KMS-11 (cell line): ENCODE data around the gene NEU1.
"Not testable (repeated sequence)": the region's sequence is repeated elsewhere in the genome, so short reads cannot be mapped to it uniquely, and the experiment has no call there.

Source experiments
- H2AFZ ChIP-seq: fragments of 200-600 bp; sonication (generic); 2 replicates; pipeline ENCODE4 v1.6.1; 2016; ENCODE audit warnings: antibody characterized with exemption, mixed run types, low read depth
- H3K27ac ChIP-seq: fragments of 200-600 bp; sonication (generic); 2 replicates; pipeline ENCODE4 v1.6.1; 2016; ENCODE audit warnings: mild to moderate bottlenecking, mixed run types
- H3K27me3 ChIP-seq: fragments of 200-600 bp; sonication (generic); 2 replicates; pipeline ENCODE4 v1.6.1; 2017; ENCODE audit warnings: mild to moderate bottlenecking, low read depth, mixed run types, moderate library complexity; ENCODE audit not compliant: insufficient read depth
- H3K36me3 ChIP-seq: fragments of 200-600 bp; sonication (generic); 2 replicates; pipeline ENCODE4 v1.6.1; 2017; ENCODE audit warnings: mild to moderate bottlenecking, mixed run types; ENCODE audit not compliant: insufficient read depth
- H3K4me1 ChIP-seq: fragments of 200-600 bp; sonication (generic); 2 replicates; pipeline ENCODE4 v1.6.1; 2016; ENCODE audit warnings: mild to moderate bottlenecking, low read depth, mixed run types; ENCODE audit not compliant: poor library complexity, severe bottlenecking
- H3K4me2 ChIP-seq: fragments of 200-600 bp; sonication (generic); 2 replicates; pipeline ENCODE4 v1.7.0; 2016; ENCODE audit warnings: mild to moderate bottlenecking, mixed run types
- H3K4me3 ChIP-seq: fragments of 200-600 bp; sonication (generic); IDR thresholded peaks from 2 replicates; pipeline ENCODE4 v1.6.1; 2017; ENCODE audit warnings: low read depth, low read length, mixed read lengths; ENCODE audit not compliant: insufficient read depth
- H3K79me2 ChIP-seq: fragments of 200-600 bp; sonication (generic); 2 replicates; pipeline ENCODE4 v1.6.1; 2016; ENCODE audit warnings: low read depth, mixed run types; ENCODE audit not compliant: insufficient read depth
- H3K9ac ChIP-seq: fragments of 200-600 bp; sonication (generic); 2 replicates; pipeline ENCODE4 v1.6.1; 2016; ENCODE audit warnings: mild to moderate bottlenecking, mixed run types
- H4K20me1 ChIP-seq: fragments of 200-600 bp; sonication (generic); 2 replicates; pipeline ENCODE4 v1.6.1; 2016; ENCODE audit warnings: mild to moderate bottlenecking, mixed run types; ENCODE audit not compliant: insufficient read depth
- TF ChIP-seq, protein P1 (sequence below): fragments of 200-600 bp; sonication (generic); conservative IDR thresholded peaks from 2 replicates; pipeline ENCODE4 v1.6.1; 2017; ENCODE audit warnings: low read depth, mild to moderate bottlenecking, antibody characterized with exemption, low read length, moderate library complexity, mixed read lengths

The NEU1 gene

DNA sequence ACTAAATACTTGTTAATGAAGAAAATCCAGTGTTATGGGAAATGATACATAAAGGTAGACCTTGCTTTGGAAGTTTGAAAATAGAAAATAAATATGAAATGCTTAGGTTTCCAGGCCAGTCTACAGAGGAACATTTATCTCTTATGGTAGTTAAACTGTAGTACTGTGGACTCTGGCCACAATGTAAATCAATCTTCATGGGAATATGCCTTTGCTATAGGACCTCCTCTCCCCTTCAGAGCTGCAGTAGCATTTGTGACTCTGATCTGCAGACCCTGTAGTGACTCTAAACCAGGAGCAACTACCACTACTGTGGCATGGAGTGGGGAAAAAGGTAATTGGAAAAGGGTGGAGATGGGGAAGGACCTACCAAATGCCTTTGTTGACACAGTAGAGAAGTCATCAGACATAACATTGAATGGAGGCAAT is 42.7 kb downstream of the NEU1 start:
- Histone ChIP-seq H3K27me3 (no peaks in the 10 kb centered on the region), H3K36me3 (no peaks in the 10 kb centered on the region), H3K4me2 (no peak overlapping the region), H3K9ac (no peak overlapping the region), H3K4me3 (no peak overlapping the region), H2AFZ (no peak overlapping the region), H3K4me1 (peaks cover 33% of the 10 kb centered on the region), H4K20me1 (no peaks in the 10 kb centered on the region), H3K79me2 (no peaks in the 10 kb centered on the region; the same call in 1 of the 2 replicates), H3K27ac (no peak overlapping the region)
- TF ChIP-seq, protein P1, sequence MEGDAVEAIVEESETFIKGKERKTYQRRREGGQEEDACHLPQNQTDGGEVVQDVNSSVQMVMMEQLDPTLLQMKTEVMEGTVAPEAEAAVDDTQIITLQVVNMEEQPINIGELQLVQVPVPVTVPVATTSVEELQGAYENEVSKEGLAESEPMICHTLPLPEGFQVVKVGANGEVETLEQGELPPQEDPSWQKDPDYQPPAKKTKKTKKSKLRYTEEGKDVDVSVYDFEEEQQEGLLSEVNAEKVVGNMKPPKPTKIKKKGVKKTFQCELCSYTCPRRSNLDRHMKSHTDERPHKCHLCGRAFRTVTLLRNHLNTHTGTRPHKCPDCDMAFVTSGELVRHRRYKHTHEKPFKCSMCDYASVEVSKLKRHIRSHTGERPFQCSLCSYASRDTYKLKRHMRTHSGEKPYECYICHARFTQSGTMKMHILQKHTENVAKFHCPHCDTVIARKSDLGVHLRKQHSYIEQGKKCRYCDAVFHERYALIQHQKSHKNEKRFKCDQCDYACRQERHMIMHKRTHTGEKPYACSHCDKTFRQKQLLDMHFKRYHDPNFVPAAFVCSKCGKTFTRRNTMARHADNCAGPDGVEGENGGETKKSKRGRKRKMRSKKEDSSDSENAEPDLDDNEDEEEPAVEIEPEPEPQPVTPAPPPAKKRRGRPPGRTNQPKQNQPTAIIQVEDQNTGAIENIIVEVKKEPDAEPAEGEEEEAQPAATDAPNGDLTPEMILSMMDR, result no peak

DNA sequence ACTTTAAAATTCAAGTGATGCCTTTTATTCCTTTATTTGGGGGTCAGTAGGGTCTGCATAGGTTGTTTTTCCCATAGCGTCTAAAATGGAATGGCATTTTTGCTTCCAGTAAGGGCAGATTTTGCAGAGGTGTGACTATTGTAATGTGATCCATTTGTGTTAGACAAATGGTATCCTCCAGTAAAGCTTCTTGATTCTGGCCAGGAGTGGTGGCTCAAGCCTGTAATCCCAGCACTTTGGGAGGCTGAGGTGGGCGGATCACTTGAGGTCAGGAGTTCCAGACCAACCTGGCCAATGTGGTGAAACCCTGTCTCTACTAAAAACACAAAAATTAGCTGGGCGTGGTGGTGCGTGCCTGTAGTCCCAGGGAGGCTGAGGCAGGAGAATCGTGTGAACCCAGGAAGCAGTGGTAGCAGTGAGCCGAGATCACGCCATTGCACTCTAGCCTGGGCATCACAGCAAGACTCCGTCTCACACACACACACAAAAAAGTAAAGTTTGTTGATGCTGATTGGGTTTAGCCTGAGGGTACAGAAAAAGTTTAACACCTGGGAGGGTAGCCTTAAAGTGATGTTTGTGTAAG is 44.6 kb downstream of the NEU1 start:
- not testable (repeated sequence) for H4K20me1 ChIP-seq, H3K9ac ChIP-seq, H3K27ac ChIP-seq, H3K4me3 ChIP-seq, H3K36me3 ChIP-seq, H3K27me3 ChIP-seq, H2AFZ ChIP-seq, H3K4me2 ChIP-seq, H3K79me2 ChIP-seq
- H3K4me1 ChIP-seq, result peaks cover 15% of the 10 kb centered on the region

DNA sequence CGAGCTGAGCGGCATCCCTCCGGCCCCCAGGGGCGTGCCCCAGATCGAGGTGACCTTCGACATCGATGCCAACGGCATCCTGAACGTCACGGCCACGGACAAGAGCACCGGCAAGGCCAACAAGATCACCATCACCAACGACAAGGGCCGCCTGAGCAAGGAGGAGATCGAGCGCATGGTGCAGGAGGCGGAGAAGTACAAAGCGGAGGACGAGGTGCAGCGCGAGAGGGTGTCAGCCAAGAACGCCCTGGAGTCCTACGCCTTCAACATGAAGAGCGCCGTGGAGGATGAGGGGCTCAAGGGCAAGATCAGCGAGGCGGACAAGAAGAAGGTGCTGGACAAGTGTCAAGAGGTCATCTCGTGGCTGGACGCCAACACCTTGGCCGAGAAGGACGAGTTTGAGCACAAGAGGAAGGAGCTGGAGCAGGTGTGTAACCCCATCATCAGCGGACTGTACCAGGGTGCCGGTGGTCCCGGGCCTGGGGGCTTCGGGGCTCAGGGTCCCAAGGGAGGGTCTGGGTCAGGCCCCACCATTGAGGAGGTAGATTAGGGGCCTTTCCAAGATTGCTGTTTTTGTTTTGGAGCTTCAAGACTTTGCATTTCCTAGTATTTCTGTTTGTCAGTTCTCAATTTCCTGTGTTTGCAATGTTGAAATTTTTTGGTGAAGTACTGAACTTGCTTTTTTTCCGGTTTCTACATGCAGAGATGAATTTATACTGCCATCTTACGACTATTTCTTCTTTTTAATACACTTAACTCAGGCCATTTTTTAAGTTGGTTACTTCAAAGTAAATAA is 45.3 kb downstream of the NEU1 start:
- H3K4me3 ChIP-seq, H3K27ac ChIP-seq, H3K4me1 ChIP-seq, H2AFZ ChIP-seq, H3K36me3 ChIP-seq, H3K27me3 ChIP-seq, H3K79me2 ChIP-seq, H3K9ac ChIP-seq, H3K4me2 ChIP-seq, H4K20me1 ChIP-seq: not testable (repeated sequence)

DNA sequence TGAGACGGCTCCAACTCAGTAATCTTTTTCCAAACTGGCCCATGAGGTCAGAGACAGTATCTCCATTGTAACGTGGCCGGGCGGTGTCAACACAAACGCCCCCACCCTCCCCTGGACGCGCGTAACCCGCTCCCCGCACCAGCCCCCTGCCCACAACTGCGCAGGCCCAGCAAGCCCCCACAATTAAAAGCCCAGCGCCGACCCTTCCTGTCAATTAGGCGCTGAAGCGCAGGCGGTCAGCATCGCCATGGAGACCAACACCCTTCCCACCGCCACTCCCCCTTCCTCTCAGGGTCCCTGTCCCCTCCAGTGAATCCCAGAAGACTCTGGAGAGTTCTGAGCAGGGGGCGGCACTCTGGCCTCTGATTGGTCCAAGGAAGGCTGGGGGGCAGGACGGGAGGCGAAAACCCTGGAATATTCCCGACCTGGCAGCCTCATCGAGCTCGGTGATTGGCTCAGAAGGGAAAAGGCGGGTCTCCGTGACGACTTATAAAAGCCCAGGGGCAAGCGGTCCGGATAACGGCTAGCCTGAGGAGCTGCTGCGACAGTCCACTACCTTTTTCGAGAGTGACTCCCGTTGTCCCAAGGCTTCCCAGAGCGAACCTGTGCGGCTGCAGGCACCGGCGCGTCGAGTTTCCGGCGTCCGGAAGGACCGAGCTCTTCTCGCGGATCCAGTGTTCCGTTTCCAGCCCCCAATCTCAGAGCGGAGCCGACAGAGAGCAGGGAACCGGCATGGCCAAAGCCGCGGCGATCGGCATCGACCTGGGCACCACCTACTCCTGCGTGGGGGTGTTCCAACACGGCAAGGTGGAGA is 47.4 kb downstream of the NEU1 start, which contains the start of the genes HSPA1A and HSPA1L:
TSS of gene HSPA1A (plus strand) at position 519 of the 814 bp plus-strand sequence. CDS start at position 733, 214 bp downstream.
TSS of gene HSPA1L (minus strand) at position 259 of the 814 bp plus-strand sequence. CDS start 3,311 bp downstream, outside the sequence.
- H3K4me1 ChIP-seq, result no peaks in the 10 kb centered on the region

DNA sequence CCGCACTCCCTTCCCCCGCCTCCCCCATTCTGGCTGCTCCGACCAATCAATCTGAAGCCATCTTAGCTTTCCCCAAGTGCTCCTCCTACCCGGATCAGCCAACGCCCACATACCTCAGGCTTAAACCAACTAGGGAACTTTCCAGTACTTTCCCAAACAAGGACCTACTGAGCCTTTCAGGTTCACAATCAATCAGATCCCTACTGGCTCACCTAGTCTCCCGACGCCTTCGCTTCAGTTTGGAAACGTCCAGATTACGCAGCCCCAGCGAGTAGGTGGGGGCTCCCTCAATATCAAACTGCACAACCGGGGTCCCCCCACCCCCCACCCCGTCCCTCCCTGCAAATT is 48.0 kb downstream of the NEU1 start:
- H3K27me3 ChIP-seq, result no peaks in the 10 kb centered on the region
- no peak overlapping the region for H3K27ac ChIP-seq
- TF ChIP-seq, protein P1, result no peak
- H3K4me1 ChIP-seq, result no peaks in the 10 kb centered on the region
- no peaks in the 10 kb centered on the region for H3K36me3 ChIP-seq
- no peak overlapping the region for H3K4me2 ChIP-seq
- no peaks in the 10 kb centered on the region for H3K79me2 ChIP-seq
- H3K9ac ChIP-seq, result no peak overlapping the region
- no peaks in the 10 kb centered on the region for H4K20me1 ChIP-seq
- no peak overlapping the region for H2AFZ ChIP-seq
- no peak overlapping the region for H3K4me3 ChIP-seq

More for the DNA sequence above, 47.4 kb downstream of the NEU1 start, which contains the start of the genes HSPA1A and HSPA1L:
- H3K4me3 ChIP-seq, result no peak within 1 kb of the TSS
- H4K20me1 ChIP-seq, result no peaks in the 10 kb centered on the region
- no peaks in the 10 kb centered on the region for H3K79me2 ChIP-seq
- H3K27ac ChIP-seq, result no peak within 1 kb of the TSS
- H3K27me3 ChIP-seq, result no peaks in the 10 kb centered on the region
- no peak within 1 kb of the TSS for H3K4me2 ChIP-seq
- no peaks in the 10 kb centered on the region for H3K36me3 ChIP-seq
- H2AFZ ChIP-seq, result no peak within 1 kb of the TSS
- no peak within 1 kb of the TSS for H3K9ac ChIP-seq
- TF ChIP-seq, protein P1, result no peak
